GM18502 (cell line): ENCODE results near the gene RNF227.
"Not testable (repeated sequence)": the region's sequence is repeated elsewhere in the genome, so short reads cannot be mapped to it uniquely, and the experiment has no call there.

ENCODE experiments used
- ATAC-seq: cut with Tn5 transposase; IDR thresholded peaks from one replicate; pipeline ENCODE4 v1.9.1; 2021; ENCODE audit warnings: mild to moderate bottlenecking; ENCODE audit not compliant: unreplicated experiment, poor library complexity

RNF227 gene

DNA sequence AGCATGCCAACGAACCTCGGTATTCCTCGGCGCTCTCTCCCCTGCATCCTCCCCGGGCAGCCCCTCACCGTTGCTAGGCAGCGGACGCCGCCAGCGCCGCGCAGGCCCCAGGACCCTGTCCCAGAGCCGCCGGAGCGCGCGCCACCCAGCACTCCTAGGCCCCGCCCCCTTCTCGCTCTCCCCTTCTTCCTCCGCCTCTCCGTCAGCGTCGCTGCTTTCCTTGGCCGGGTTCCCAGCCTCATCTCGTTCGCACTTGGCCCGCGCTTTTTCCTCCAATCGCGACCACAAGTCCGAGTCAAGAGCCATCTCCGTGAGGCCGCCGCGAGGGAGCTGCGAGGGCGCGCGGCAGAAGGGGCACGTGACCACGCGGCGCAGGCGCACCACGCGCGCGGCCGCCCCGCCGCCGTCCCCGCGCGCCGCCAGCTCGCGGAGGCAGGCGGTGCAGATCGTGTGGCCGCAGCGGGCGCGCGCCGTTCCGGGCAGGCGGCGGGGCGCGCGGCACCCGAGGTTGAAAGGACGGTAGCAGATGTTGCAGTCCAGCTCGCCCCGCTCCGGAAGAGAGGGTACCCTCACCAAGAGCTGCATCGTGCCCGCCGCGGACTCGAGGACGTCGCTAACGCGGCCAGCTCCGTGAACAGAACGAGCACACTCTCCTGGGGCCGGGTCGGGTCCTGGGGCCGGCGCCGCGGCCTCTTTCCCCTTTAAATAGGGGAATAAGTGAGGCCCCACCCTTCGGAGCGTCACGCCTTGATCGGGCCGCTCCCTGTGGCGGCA lies at the start of gene RNF227:
Gene RNF227, minus strand, starts transcription at position 679 of the 774 bp plus-strand sequence. Its CDS starts 94 bp downstream, at position 585.
- peak; percentile 75 for ATAC-seq

DNA sequence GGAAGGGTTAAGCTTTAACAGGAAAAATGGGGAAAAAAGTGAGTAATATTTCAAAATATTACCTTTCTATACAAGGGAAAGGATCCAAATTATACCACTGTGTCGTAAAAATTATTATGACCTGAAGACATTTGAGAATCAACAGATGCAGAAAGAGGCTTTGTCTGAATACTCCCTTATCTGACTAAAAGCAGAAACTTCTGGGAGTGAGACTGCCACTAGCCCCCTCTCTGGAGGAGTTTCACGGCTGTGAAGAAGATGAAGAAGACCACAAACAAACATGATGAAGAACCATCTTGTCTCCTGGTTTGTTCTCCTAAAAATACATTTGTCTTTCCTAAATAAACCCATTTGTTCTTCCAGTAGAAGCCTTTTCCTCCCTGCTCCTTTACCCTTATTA lies 45.3 kb upstream of the RNF227 start:
- ATAC-seq: no peak

DNA sequence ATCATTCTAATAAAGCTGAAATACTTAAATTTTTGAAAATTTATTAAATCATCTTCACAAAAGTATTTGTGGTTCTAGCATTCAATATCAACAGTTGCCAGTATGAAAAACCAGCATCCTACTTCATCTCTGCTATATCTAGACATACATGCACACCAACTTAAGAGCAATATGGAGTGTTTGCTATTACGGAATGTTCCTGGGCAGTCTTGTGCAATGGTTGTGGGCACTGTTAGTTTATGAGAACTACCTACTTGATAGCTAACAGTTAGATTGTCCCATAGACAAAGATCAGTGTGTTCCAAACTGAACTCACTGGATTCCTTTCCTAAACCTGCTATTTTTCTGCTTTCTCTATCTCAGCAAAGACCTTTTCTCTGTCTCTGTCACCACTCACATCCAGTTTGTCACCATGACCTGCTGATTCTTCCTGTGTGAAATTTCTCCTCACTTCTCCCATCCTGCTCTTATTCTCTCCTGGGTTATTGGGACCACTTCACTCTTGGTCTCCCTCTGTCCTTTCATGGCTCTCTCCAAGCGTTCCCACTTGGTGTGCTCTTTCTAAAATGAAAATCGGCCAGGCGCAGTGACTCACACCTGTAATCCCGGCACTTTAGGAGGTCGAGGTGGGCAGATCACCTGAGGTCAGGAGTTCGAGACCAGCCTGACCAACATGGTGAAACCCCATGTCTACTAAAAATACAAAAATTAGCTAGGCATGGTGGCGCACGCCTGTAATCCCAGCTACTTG lies 43.6 kb upstream of the RNF227 start:
- ATAC-seq: no peak

DNA sequence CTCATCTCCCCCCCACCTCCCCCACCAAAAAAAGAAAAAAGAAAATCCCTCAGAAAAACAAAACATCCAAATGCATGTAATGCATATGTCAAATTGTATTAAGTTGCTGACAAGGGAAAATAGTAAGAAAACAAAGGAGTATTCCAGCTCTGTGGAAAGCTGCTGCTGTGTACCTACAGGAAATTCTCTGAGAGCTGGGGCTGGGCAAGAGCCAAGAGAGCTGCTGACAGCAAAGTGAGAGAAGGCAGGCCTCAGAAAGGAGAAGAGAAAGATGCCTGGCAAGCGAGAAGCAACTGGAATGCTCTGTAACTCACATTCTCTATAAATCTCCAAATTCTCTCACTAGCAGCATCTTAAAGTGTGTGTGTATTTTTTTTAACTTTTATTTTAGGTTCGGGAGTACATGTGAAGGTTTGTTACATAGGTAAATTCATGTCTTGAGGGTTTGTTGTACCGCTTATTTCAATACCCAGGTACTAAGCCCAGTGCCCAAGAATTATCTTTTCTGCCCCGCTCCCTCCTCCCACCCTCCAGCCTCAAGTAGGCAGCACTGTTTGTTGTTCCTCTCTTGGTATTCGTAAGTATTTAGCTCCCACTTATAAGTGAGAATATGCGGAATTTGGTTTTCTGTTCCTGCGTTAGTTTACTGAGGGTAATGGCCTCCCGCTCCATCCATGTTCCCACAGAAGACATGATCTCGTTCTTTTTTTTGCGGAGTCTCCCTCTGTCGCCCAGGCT lies 40.3 kb upstream of the RNF227 start:
- ATAC-seq: no peak

DNA sequence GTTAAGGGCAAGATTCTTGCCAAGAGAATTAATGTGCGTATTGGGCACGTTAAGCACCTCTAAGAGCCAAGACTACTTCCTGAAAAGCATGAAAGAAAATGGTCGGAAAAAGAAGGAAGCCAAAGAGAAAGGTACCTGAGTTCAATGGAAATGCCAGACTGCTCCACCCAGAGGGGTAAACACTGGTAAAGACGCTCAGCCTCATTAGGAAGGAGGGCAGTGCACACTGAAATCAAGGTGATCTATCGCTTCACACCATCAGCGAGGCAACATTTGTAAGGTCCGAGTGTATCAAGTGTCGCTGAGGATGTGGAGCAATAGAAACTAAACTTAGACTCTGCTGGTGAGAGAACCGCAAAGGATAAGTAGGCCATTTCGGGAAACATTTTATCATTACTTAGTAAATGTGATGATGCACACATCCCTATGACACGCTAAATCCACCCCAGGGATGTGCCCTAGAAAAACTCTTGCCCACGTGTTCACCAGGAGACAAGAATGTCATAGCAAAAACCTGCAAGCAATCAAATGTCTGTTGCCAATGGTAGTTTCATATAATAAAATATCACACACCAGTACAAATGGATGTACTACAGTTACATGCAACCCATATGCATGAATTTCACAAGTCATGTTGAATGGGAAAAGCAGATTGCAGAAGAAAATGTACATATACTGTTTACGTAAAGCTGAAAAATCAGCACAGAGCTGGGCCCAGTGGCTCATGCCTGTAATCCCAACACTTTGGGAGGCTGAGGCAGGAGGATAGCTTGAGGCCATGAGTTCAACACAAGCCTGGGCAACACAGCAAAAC lies 39.5 kb upstream of the RNF227 start:
- ATAC-seq: no peak

DNA sequence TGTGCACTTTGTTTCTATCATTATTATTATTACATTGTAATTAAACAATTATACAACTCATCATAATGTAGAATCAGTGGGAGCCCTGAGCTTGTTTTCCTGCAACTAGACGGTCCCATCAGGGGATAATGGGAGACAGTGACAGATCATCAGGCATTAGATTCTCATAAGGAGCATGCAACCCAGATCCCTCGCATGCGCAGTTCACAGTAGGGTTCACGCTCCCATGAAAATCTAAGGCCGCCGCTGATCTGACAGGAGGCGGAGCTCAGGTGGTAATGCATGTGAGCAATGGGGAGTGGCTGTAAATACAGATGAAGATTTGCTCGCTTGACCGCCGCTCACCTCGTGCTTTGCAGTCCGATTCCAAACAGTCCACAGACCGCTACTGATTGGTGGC lies 37.2 kb upstream of the RNF227 start:
- not testable (repeated sequence) for ATAC-seq

DNA sequence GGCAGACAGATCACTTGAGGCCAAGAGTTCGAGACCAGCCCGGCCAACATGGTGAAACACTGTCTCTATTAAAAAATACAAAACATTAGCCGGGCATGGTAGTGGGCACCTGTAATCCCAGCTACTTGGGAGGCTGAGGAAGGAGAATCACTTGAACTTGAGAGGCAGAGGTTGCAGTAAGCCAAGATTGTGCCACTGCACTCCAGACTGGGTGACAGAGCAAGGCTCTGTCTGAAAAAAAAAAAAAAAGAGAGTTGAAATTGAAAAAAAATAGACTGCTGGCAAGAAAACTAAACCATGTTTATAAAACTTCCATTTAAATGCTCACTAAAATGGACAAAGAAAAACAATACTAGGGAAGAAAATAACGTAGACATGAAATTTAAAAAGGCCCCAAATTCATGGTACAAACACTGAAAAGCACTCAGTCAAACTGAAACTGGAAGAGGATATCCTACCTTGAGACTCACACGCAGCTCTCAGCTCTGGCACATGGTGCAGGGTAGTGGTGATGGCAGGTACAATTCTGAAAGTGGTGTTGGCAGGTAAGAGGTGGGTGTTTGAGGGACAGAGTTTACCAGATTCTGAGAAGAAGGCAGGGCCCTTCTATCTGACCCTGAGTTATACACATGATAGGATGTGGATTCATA lies 35.2 kb upstream of the RNF227 start:
- peak; percentile 57 for ATAC-seq

DNA sequence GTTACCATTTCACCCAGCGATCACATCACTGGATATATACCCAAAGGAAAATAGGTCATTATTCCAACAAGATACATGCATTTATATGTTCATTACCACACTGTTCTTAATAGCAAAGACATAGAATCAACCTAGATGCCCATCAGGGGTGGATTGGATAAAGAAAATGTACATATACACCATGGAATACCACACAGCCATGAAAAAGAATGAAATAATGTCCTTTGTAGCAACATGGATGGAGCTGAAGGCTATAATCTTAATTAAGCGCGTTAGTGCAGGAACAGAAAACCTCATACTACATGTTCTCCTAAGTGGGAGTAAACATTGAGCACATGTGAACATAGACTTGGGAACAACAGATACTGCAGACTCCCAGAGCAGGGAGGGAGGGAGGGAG lies 34.5 kb upstream of the RNF227 start:
- no peak for ATAC-seq

DNA sequence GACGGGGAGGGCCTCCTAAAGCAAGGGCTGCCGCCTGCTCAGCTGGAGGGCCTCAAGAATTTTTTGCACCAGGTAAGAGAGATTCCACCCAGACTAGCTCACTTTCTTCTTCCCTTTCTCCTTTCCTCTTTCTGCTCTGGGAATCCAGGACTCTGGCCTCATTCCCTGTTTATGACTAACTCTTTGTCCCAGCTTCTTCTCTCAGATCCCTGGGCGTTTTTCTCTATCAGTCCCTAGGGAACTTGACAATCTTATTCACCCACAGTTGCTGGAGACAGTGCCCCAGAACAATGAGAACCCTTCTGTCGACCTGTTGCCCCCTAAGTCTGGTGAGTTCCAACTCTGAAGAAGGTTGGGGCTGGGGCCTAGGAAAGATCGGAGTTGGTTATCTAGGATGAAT lies 31.6 kb upstream of the RNF227 start:
- ATAC-seq: no peak

DNA sequence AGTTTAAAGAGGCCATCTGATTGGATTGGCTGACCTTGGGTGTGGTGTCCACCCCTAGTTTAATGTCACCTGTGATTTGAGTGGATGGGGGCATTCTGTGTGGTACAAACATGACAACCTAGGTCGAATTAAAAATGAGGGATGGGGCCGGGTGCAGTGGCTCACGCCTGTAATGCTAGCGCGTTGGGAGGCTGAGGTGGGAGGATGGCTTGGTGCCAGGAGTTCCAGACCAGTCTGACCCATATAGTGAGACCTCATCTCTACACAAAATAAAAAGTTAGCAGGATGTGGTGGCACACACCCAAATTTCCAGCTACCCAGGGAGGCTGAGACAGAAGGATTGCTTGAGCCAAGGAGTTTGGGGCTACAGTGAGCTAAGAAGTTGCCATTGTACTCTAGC lies 30.4 kb upstream of the RNF227 start:
- no peak for ATAC-seq

DNA sequence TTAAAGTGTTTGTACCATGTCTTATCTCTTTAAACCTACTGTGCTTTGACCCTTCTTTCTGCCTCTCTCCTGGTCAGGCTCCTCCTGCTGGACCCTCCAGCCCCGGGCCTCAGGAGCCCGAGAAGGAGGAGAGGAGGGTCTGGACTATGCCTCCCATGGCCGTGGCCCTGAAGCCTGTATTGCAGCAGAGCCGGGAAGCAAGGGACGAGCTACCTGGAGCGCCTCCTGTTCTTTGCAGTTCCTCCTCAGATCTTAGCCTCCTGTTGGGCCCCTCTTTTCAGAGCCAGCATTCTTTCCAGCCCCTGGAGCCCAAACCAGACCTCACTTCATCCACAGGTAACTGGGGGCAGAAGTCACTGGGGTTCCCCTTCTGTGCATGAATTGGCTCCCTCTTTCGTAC lies 29.6 kb upstream of the RNF227 start:
- no peak for ATAC-seq

DNA sequence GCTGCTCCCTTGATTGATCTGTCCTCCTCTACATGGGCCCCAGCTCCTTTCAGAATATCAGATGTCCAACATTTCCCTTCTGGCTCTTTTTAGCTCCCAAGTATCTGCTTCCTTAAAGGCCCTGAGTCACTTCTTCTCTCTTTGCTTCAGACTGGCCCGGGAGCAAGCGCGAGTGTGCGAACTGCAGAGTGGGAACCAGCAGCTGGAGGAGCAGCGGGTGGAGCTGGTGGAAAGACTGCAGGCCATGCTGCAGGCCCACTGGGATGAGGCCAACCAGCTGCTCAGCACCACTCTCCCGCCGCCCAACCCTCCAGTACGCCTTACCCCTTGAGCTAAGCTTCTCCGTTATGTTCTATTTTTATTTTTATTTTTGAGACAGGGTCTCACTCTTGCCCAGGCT lies 28.2 kb upstream of the RNF227 start:
- ATAC-seq: no peak

DNA sequence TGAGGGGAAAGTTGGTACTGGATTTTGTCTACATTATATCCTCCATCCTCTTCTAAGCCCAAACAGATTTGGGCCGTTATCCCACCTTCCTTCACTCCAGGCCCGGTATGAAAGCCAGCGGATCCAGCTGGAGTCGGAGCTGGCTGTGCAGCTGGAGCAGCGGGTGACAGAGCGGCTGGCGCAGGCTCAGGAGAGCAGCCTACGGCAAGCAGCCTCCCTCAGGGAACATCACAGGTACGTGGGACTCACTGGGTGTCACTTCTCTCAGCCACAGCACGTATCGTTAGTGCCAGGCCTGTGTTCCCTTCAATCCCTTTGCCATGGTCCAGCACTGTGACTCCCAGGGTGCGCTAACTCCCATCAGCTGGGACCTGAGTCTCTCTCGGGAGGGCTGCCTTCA lies 27.2 kb upstream of the RNF227 start:
- ATAC-seq: no peak

DNA sequence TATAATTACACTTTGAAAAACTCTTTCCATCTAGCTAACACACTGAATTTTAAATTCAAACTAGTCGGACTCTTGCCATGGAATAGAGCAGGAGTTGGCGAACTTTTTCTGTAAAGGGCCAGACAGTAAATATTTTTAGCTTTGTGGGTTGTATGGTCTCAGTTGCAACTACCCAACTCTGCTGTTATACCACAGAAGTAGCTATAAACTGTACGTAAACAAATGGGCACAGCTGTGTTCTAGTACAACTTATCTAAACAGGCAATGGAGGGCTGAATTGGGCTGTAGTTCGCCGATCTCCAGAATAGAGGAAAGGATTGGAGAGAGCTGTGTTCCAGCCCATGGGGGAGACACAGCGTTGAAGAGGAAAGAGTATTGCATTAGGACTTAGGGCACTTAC lies 24.7 kb upstream of the RNF227 start:
- ATAC-seq: no peak

DNA sequence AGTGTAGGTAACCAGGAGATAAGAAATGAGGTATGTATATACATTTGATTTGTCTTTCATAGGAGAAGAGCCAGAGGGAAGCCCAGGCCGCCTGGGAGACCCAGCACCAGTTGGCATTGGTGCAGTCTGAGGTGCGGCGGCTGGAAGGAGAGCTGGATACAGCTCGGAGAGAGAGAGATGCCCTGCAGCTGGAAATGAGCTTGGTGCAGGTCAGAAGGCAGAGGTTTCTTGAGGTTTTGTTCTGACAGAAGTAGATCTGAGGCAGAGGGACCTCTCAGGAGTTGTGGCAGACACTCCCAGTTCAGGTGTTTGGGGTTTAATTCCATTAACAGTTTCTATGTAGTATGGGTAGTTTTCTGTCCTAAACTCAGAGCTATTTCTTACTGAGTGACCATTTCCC lies 23.9 kb upstream of the RNF227 start:
- no peak for ATAC-seq

DNA sequence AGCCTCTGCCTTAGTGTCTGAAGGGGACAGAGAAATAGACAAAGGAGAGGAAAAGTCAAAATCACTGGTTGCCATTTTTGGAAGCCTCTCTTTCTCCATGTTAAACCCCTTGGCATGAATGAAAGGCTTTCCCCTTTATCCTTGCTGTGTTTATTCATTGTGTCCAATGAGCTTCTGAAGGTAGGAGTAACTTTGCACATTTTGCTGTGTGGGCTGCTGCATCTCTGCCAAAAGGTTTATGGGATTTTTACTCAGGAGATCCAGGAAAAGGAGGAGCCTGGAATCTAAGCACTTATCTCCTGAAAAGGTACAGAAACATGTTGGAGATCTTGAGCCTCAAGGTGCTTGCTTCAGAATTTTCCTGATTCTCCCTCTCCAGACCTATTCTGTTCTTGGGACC lies 19.8 kb upstream of the RNF227 start:
- no peak for ATAC-seq

DNA sequence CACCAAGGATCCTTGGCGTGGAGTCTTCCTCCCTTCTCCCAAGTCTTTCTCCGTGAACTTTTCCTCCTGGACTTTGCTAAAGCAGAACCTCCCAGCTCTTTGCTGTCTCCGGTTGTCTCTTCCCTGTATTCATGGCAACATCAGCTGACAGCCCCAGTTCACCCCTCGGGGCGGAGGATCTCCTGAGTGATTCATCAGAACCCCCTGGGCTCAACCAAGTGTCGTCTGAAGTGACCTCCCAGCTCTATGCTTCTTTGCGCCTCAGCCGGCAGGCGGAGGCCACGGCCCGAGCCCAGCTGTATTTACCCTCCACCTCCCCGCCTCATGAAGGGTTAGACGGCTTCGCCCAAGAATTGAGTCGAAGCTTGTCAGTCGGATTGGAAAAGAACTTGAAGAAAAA lies 16.9 kb upstream of the RNF227 start:
- ATAC-seq: no peak

DNA sequence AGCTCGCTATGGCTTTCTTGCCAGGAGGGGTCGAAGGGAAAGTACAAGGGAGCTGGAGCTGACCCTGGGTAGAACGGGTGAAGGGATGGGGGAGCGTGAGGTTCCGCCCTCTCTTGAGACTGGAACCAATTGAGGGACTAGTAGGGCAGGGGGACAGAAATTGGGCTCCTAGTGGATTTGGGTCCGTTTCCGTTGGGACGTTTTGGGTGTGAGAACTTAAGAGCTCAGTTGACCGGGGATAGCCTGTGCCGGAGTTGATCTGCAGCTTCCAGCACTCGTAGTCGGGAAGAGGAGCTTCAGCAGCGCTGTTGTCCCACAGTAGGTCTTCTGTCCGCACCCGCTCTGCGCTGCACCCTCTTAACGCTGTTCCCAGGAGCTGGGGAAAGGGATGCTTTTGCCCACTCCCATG lies 16.4 kb upstream of the RNF227 start:
- peak; percentile 17 for ATAC-seq

DNA sequence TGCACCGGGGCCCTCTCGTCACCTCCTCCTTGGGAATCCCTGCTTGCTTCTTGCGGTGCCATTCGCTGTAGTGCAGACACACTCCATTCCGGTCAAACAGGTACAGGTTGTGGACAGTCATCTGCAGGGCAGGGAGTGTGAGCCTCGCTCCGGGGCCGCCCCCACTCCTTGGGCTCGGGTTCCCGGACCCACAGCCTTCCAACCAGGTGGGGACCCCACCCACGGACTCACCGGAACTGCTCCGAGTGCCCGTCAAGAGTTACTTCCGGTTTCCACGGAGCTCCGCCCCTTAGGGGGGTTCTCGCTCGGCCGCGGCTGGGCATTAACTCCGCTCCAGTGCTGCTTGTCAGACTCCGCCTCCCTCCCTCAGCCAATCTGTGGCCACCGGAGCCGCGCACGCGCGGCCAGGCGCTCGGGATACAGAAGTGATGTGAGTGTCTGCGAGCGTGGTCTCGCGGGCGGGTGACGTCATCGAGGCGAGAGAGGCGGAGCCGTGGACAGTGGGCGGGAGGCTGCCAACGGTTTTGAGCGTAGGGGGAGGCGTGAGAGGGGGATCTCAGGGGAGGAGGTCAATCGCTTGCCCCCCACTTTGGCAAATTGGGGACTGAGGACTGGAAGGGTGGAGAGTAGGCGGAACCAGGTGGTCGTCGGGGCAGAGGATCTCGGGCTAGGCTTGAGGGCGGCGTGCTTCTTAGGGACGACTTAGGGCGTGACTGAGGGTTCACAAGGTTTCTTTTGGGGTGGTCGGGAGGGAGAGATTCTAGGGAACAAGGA lies 15.8 kb upstream of the RNF227 start, which contains the start of the genes CNTROB and TRAPPC1:
Gene CNTROB, plus strand, starts transcription at position 498 of the 774 bp plus-strand sequence. CDS start 874 bp downstream, outside the sequence.
Gene TRAPPC1, minus strand, starts transcription at position 238 of the 774 bp plus-strand sequence. Its CDS starts 117 bp downstream, at position 121.
- ATAC-seq: peak; percentile 87
